ENCODE results near the gene SHLD2.
"Not testable (repeated sequence)": the region's sequence is repeated elsewhere in the genome, so short reads cannot be mapped to it uniquely, and the experiment has no call there.

Gene SHLD2, protein sequence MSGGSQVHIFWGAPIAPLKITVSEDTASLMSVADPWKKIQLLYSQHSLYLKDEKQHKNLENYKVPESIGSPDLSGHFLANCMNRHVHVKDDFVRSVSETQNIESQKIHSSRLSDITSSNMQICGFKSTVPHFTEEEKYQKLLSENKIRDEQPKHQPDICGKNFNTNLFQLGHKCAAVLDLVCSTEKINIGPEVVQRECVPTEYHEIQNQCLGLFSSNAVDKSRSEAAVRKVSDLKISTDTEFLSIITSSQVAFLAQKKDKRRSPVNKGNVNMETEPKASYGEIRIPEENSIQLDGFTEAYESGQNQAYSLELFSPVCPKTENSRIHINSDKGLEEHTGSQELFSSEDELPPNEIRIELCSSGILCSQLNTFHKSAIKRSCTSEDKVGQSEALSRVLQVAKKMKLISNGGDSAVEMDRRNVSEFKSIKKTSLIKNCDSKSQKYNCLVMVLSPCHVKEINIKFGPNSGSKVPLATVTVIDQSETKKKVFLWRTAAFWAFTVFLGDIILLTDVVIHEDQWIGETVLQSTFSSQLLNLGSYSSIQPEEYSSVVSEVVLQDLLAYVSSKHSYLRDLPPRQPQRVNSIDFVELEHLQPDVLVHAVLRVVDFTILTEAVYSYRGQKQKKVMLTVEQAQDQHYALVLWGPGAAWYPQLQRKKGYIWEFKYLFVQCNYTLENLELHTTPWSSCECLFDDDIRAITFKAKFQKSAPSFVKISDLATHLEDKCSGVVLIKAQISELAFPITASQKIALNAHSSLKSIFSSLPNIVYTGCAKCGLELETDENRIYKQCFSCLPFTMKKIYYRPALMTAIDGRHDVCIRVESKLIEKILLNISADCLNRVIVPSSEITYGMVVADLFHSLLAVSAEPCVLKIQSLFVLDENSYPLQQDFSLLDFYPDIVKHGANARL

DNA sequence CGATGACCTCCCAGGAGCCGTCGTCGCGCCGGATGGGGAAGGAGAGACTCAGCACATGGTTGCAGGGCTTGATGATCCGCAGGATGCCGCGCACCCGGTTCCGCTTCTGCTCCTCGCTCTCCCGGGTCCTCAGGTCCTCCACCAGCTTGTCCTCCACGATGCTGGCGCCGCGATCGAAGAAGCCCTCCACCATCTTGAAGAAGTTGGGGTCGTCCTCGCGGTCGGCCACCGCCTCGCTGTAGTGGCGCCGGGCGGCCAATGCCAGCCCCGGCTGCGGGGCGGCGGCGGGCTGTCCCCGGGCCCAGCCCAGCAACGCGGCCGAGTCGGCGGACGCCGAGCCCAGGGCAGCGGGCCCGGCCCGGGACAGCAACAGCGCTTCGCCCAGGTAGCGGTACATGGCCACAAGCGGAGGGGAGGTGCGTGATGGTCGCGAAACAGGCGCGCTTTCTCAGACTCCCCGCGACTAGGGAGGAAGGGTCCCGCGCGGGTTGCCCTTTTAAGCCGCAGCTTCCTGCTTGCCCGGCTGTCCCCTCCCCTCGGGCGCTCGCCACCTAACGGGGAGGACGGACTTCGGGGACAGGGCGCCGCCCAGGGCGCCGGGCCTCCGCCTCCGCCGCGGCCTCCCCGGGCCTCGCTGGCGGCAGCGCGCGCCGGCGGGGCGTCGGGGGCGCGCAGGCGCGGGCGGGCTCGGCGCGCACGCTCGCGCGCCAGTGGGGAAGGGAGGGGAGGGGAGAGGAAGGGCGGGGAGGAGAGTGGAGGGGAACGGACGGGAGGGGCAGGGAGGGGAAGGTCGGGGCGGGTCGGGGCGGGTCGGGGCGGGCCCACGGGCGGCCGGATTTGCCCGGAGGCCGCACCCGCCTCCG is at the start of gene SHLD2, which contains the start of gene GLUD1:
Gene SHLD2, plus strand, starts transcription at position 834 of the 863 bp plus-strand sequence. CDS start 56,149 bp downstream, outside the sequence.
Gene GLUD1, minus strand, starts transcription at position 471 of the 863 bp plus-strand sequence. Its CDS starts 74 bp downstream, at position 397.
- peak; percentile 73 to 86 (median 86) for DNase-seq (ENCODE audit: low read depth in 2 of 3, low spot score in 1 of 3)

DNA sequence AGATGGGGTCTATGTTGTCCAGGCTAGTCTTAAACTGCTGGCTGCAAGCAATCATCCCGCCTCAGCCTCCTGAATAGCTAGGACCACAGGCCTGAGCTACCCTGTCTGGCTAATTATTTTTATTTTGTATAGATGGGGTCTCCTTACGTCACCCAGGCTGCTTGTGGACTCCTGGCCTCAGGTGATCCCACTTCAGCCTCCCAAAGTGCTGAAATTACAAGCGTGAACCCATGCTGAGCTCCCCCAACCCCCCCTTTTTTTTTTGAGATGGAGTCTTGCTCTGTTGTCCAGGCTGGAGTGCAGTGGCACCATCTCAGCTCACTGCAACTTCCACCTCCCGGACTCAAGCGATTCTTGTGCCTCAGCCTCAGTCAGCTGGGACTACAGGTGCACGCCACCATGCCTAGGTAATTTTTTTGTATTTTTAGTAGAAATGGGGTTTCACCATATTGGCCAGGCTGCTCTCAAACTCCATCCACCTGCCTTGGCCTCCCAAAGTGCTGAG is 49.5 kb upstream of the SHLD2 start:
- DNase-seq (ENCODE audit: low read depth in 2 of 3, low spot score in 1 of 3): no peak

- DNase-seq (ENCODE audit: low read depth in 2 of 3, low spot score in 1 of 3): no peak
These were observed 41.9 kb upstream of the SHLD2 start for GRCh38 chr10:87053111-87053510.

- DNase-seq (ENCODE audit: low read depth in 2 of 3, low spot score in 1 of 3): no peak
These were observed 41.3 kb upstream of the SHLD2 start for GRCh38 chr10:87053577-87054181.

GRCh38 chr10:87054373-87055295 is 40.4 kb upstream of the SHLD2 start:
- peak in 2 of 3 donors; percentile 6 to 17 for DNase-seq (ENCODE audit: low read depth in 2 of 3, low spot score in 1 of 3)

DNA sequence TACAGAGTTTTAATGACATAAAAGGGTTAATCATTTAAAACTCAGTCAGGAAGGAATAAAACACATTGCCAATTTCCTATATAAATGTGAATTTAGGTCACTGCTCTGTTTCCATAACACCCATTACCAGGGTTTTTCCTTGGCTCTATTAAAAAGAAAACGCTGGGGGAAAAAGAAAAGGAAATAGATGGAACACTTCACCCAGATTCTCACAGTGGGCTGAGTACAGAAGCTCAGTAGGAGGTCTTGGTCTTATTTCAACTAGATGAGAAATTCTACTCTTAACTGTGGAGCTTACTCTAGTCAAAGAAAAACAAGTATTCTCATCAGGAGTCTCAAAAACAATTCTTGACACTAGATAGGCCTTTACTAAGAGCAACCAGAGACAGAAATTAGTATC is 36.8 kb upstream of the SHLD2 start:
- no peak for DNase-seq (ENCODE audit: low read depth in 2 of 3, low spot score in 1 of 3)

DNA sequence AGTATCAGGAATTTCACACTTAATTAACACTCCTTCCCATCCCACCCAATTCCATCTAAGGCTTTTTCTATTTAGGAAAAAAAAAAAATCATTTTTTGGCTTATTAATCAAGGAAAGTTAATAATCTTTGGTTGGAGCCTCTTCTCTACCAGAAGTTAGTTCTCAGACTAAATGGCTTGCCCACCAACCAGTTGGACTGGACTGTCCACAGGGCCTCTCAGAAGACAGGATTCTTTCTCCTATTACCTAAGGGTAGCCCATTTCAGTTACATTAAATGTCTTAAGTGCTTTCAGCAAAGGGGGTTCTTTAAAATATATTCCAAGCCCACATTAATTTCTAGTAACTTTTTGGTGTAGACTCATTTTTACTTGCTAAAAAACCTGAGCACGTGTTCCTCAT is 35.6 kb upstream of the SHLD2 start:
- DNase-seq (ENCODE audit: low read depth in 2 of 3, low spot score in 1 of 3): no peak

DNA sequence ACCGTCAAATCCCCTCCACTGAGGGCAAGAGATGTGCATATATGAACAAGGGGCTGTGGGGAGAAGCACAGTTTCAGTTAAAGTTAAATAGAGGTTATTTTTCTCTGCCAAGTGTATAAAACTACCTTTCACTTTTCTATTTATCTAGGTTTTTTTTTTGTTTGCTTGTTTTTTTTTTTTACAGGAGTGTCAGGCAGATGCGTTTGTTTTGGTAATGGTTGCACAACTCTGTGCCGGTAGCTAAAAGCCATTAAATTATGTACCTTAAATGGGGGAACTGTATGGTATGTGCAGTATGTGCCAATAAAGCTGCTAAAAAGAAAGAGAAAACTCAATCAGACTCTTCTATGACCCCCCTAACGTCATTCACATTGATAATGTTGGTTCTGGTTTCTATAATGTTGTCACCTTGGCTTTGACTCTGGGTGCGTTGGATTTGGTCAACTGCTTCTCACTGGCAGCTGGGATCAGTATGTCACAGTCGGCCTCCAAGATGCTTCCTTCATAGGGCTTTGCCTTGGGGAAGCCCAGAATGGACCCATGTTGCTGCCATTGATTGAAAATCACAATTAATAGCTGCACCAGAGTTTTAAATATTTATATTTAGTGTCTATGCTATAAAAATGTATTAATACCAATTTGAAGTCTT is 34.6 kb upstream of the SHLD2 start:
- DNase-seq (ENCODE audit: low read depth in 2 of 3, low spot score in 1 of 3): no peak

DNA sequence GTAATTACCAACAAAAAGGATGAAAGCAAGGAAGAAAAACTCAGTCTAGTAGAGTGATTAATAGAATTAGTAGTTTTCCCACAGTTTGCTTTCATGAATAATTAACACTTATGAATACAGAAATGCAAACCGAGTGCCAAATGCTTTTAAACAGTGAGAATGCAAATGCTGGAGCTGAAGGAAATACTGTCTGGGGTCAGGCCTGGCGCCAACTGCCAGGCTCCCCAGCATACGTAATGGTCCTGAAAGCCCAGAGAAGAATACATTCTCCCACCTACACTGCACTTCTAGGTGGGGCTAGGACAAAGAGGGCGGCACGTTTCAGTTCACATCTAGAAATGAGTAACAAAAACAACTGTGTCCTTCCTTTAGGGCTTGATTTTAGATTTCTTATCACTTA is 30.4 kb upstream of the SHLD2 start:
- DNase-seq (ENCODE audit: low read depth in 2 of 3, low spot score in 1 of 3): no peak

- no peak for DNase-seq (ENCODE audit: low read depth in 2 of 3, low spot score in 1 of 3)
These were observed 28.8 kb upstream of the SHLD2 start for GRCh38 chr10:87066178-87066577.

DNA sequence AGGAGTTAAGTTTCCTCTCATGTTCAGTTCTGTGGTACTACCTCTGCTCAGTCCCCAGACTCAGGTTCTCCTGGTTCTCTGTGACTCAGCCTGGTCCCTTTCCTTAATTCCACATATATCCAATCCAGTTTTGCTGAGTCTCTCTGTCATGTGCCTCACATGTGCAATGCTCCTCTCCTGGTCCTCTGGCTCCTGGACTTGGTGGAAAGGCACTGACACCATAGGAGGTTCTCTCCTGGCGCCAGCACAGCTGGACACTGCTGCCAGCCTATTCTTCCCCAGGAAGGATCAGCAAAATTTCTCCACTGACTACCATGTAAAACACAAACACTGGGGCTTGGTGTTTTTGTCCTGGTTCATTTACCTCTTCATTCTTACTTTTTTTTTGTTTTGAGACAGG is 28.1 kb upstream of the SHLD2 start:
- DNase-seq (ENCODE audit: low read depth in 2 of 3, low spot score in 1 of 3): no peak

GRCh38 chr10:87068281-87068680 is 26.7 kb upstream of the SHLD2 start:
- no peak for DNase-seq (ENCODE audit: low read depth in 2 of 3, low spot score in 1 of 3)

DNA sequence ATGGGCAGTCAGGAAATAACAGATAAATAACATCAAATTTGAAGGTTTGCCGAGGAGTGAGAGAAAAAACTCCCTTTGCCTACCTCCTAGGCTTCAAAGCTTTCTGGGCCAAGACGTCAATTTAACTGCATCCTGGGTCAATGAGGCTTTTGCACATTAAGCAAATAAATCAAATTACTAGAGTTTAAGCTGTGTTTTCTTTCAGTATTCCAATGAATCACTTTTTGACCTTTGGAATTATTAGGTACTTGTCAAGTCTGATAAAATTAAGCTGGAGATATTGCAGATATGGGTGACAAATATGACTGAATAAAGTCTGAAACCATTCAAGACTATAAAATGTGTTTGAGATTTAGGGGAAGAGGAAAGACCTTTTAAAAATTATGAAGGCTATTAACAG is 22.6 kb upstream of the SHLD2 start:
- no peak for DNase-seq (ENCODE audit: low read depth in 2 of 3, low spot score in 1 of 3)

DNA sequence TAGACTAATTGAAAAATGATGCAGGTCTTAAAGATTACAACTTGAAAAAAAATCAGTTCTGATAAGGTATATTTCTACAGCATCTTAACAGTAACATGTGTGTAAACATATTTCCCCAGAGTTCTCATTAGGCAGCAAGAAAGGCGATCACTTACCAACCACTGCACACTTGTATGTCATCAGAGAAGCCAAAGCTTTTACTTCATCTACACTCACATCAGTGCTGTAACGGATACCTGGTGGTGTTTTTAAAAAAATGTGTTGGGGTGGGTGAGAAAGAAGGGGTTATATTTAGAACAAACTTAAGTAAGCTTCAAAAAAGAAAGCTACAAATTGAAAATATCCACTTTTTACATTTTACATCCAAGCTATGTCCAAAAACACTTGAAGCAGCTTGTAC is 18.6 kb upstream of the SHLD2 start:
- DNase-seq (ENCODE audit: low read depth in 2 of 3, low spot score in 1 of 3): not testable (repeated sequence)

- no peak for DNase-seq (ENCODE audit: low read depth in 2 of 3, low spot score in 1 of 3)
These were observed 15.7 kb upstream of the SHLD2 start for GRCh38 chr10:87079106-87079836.

GRCh38 chr10:87080621-87081020 is 14.4 kb upstream of the SHLD2 start:
- not testable (repeated sequence) for DNase-seq (ENCODE audit: low read depth in 2 of 3, low spot score in 1 of 3)

GRCh38 chr10:87081574-87081973 is 13.4 kb upstream of the SHLD2 start:
- DNase-seq (ENCODE audit: low read depth in 2 of 3, low spot score in 1 of 3): not testable (repeated sequence)

DNA sequence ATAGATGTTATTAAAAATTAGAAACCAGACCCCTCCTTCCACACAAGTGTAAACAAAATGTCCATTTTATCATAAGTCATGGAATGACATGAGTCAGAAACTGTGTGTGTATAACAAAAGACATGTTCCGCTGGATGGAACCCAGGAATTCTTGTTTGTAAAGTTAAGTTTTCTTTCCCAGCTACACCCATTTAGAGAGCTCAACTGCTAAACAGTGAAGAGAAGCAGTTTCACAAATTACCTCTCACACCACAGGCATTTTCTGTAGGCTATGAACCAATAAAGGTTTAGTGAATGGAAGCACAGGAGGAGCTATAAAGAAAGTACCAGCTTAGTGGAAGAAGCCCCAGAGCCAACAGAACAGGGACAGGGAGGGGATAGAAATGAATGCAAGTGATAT is 12.8 kb upstream of the SHLD2 start:
- not testable (repeated sequence) for DNase-seq (ENCODE audit: low read depth in 2 of 3, low spot score in 1 of 3)

All from stimulated activated CD4-positive, alpha-beta T cell treated with anti-CD3 and anti-CD28 coated beads, Interleukin-12 subunit alpha, Interleukin-12 subunit beta, amount 100 ng/mL, for 48 hours (primary cell).